ENCODE results near the gene KRT84.

The KRT84 gene

GRCh38 chr12:52338241-52338960, 47.1 kb downstream of the KRT84 start:
- H3K27me3 ChIP-seq (ENCODE audit: insufficient read depth, poor library complexity, severe bottlenecking) = peaks cover 10% of the 10 kb centered on the region

GRCh38 chr12:52337054-52337453, 48.4 kb downstream of the KRT84 start:
- no peak for TF ChIP-seq SPI1 (IDR thresholded peaks at IDR 0.05; ENCODE audit: borderline replicate concordance, low read depth)
- no peak for TF ChIP-seq POLR2AphosphoS5 (IDR thresholded peaks at IDR 0.05; ENCODE audit: low read depth)
- TF ChIP-seq REST (IDR thresholded peaks at IDR 0.05; ENCODE audit: insufficient replicate concordance, low read depth) = no peak
- no peak for TF ChIP-seq CTCF (IDR thresholded peaks at IDR 0.05; ENCODE audit: insufficient read depth, low read length)
- no peak for TF ChIP-seq GABPA (IDR thresholded peaks at IDR 0.05; ENCODE audit: low read depth)
- no peak for DNase-seq (ENCODE audit: low read depth in 1 of 2, low spot score in 1 of 2)
- peaks cover 10% of the 10 kb centered on the region for H3K27me3 ChIP-seq (ENCODE audit: insufficient read depth, poor library complexity, severe bottlenecking)
- H3K27ac ChIP-seq (replicated peaks) = no peak overlapping the region
- H3K4me3 ChIP-seq (replicated peaks; ENCODE audit: insufficient read depth, low read length) = no peak overlapping the region

More at GRCh38 chr12:52338241-52338960, 47.1 kb downstream of the KRT84 start:
- H3K4me3 ChIP-seq (replicated peaks; ENCODE audit: insufficient read depth, low read length) = no peak overlapping the region
- TF ChIP-seq GABPA (IDR thresholded peaks at IDR 0.05; ENCODE audit: low read depth) = no peak
- no peak for TF ChIP-seq REST (IDR thresholded peaks at IDR 0.05; ENCODE audit: insufficient replicate concordance, low read depth)
- no peak for TF ChIP-seq SPI1 (IDR thresholded peaks at IDR 0.05; ENCODE audit: borderline replicate concordance, low read depth)
- no peak for TF ChIP-seq CTCF (IDR thresholded peaks at IDR 0.05; ENCODE audit: insufficient read depth, low read length)
- TF ChIP-seq POLR2AphosphoS5 (IDR thresholded peaks at IDR 0.05; ENCODE audit: low read depth) = no peak
- DNase-seq (ENCODE audit: low read depth in 1 of 2, low spot score in 1 of 2) = no peak
- no peak overlapping the region for H3K27ac ChIP-seq (replicated peaks)

GRCh38 chr12:52336641-52337040, 48.8 kb downstream of the KRT84 start:
- DNase-seq (ENCODE audit: low read depth in 1 of 2, low spot score in 1 of 2) = no peak
- Histone ChIP-seq H3K27ac (replicated peaks) (no peak overlapping the region), H3K4me3 (replicated peaks; ENCODE audit: insufficient read depth, low read length) (no peak overlapping the region), H3K27me3 (ENCODE audit: insufficient read depth, poor library complexity, severe bottlenecking) (peaks cover 10% of the 10 kb centered on the region)
- TF ChIP-seq REST (IDR thresholded peaks at IDR 0.05; ENCODE audit: insufficient replicate concordance, low read depth) = no peak
- TF ChIP-seq POLR2AphosphoS5 (IDR thresholded peaks at IDR 0.05; ENCODE audit: low read depth) = no peak
- no peak for TF ChIP-seq CTCF (IDR thresholded peaks at IDR 0.05; ENCODE audit: insufficient read depth, low read length)
- TF ChIP-seq SPI1 (IDR thresholded peaks at IDR 0.05; ENCODE audit: borderline replicate concordance, low read depth) = no peak
- TF ChIP-seq GABPA (IDR thresholded peaks at IDR 0.05; ENCODE audit: low read depth) = no peak

Measured in HL-60 (cell line).